ENCODE measurements around the gene PTPN23.

DNA sequence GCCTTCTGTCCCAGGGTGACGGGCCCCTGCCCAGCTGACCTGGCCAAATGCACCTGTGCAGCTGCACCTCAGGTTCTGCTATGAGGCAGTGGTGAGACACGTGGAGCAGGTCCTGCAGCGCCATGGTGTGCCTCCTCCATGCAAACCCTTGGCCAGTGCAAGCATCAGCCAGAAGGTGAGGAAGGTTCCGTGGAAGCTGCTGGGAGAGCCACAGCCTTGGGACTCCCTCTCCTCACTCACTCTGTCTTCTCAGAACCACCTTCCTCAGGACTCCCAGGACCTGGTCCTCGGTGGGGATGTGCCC lies 31.6 kb downstream of the PTPN23 start:
- no peak for TF ChIP-seq ARNTL (CRISPR knock-in tag; IDR thresholded peaks at IDR 0.05; ENCODE audit: borderline replicate concordance, low read depth)
- TF ChIP-seq, protein P1, sequence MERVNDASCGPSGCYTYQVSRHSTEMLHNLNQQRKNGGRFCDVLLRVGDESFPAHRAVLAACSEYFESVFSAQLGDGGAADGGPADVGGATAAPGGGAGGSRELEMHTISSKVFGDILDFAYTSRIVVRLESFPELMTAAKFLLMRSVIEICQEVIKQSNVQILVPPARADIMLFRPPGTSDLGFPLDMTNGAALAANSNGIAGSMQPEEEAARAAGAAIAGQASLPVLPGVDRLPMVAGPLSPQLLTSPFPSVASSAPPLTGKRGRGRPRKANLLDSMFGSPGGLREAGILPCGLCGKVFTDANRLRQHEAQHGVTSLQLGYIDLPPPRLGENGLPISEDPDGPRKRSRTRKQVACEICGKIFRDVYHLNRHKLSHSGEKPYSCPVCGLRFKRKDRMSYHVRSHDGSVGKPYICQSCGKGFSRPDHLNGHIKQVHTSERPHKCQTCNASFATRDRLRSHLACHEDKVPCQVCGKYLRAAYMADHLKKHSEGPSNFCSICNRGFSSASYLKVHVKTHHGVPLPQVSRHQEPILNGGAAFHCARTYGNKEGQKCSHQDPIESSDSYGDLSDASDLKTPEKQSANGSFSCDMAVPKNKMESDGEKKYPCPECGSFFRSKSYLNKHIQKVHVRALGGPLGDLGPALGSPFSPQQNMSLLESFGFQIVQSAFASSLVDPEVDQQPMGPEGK (CRISPR knock-in tag; IDR thresholded peaks at IDR 0.05; ENCODE audit: borderline replicate concordance) = no peak
- TF ChIP-seq, protein P2, sequence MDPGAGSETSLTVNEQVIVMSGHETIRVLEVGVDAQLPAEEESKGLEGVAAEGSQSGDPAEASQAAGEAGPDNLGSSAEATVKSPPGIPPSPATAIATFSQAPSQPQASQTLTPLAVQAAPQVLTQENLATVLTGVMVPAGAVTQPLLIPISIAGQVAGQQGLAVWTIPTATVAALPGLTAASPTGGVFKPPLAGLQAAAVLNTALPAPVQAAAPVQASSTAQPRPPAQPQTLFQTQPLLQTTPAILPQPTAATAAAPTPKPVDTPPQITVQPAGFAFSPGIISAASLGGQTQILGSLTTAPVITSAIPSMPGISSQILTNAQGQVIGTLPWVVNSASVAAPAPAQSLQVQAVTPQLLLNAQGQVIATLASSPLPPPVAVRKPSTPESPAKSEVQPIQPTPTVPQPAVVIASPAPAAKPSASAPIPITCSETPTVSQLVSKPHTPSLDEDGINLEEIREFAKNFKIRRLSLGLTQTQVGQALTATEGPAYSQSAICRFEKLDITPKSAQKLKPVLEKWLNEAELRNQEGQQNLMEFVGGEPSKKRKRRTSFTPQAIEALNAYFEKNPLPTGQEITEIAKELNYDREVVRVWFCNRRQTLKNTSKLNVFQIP (CRISPR knock-in tag; IDR thresholded peaks at IDR 0.05; ENCODE audit: borderline replicate concordance, low read depth) = no peak
